CD4-positive, alpha-beta T cell treated with Interleukin-1 beta for 1 hour (primary cell): ENCODE data around the gene COL23A1.
"Not testable (repeated sequence)": the region's sequence is repeated elsewhere in the genome, so short reads cannot be mapped to it uniquely, and the experiment has no call there.

Experiments used
- DNase-seq, 2 donors: peaks; one replicate each; pipeline ENCODE4 v3.0.0-alpha.2; 2020 to 2022

COL23A1 gene

DNA sequence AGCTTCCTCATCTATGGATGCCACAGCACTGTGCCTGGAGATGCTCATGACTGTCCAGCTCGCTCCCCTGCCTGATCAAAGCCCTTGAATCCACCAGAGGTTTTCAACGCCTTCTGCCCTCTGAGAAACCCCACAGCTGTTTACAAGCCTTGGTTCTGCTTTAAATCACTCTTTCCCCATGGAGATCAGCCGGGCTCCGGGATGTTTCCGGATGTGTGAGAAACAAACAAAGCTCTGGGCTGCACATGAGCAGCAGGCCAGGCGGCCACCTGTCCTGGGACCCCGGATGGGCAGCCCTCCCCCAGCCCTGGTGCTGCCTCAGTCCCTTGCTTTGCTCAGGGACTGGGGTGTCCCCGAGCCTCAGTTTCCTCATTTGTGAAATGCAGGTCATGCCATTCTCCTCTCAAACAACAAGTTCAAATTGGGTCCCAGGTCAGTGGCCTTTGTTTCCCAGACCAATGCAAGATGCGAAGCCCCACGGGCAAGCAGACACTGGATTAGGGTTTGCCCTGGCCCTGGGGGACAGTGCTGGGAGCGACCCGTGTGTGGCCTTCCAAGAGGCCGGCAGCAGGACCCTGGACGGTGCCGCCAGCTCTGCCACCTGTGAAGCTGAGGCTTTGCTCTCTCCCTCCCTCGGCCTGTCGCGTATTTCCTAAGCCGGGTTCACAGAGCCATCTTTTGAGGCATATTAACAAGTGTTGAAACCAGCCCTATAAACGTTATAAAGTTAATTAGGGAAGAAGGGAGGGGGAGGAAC is 315.2 kb downstream of the COL23A1 start:
- DNase-seq: no peak

DNA sequence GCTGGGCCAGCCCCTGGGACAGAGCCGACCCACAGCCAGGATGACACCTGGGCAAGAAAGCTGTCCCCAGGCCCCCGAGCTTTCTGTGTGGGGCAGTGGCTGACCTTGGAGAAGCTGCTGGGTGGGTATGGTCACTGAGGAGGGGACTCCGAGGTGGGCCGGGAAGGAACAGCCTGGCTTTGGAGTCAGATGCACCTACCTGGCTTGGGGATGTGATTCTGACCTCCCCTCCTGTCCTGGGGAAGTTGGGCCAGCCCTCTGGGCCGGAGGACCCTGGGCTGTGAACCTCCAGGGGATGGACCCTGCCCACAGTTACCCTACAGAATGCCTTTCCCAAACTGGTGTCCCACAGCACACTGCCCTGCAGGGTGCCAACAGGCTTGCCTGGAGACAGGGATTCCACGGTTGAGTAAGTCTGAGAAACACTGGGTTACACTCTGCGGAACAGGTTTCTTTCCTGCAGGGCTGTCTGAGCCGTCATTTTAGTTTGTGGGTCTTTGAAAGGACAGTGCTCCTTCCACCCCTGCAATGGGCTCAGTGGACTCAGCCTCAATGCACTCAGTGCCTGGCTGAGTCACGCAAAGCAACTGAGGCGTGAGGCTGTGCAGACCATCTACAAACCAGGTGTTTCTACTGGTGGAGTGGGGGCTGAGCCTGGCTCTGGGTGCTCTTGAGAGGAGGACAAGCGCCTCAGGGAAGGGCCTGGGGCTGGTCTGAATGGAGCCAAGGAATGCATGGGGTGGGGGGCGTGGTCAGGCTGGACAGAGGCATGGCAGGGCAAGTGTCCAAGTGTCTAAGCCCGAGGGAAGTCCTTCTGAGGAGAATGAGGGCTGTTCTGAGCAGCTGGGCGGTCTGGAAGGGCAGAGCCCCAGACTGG is 316.3 kb downstream of the COL23A1 start:
- no peak for DNase-seq

DNA sequence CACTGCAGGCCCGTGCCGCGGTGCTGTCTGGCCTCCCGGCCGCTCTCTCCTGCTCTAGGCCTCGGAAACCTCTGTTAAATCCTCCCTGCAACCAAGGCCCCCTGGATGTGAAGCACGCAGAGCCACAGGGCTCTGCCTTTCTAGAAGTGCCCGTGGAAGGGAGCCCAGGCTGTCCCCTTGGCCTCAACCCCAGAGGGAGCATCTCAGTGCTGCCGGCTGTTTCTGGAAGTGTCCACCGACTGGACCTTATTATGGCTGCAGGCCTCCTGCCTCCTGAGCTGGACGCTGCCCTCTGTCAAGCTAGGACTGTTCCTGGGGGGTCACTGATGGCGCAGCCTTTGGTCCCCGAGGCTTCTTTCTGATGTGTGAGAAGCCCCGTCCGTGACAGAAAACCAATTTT is 317.2 kb downstream of the COL23A1 start:
- DNase-seq: no peak

DNA sequence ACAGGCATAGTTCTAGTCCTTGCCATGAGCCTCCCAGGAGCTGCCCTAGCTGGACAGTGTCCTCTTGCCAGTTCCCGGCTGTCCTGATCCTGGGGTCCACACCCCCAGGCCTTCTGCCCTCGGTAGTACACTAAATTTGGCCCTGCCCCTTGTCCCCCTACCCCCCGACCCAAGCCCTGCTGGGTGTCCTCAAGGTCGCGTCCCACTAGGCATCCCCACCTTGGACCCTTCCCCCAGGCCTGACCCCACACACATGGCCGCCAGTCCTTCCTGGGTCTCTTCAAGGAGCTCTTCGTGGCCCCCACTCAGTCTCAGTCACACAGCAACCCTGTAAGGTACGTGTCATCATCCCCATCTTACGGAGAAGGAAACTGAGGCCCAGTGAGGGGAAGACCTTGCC is 317.6 kb downstream of the COL23A1 start:
- DNase-seq: no peak

DNA sequence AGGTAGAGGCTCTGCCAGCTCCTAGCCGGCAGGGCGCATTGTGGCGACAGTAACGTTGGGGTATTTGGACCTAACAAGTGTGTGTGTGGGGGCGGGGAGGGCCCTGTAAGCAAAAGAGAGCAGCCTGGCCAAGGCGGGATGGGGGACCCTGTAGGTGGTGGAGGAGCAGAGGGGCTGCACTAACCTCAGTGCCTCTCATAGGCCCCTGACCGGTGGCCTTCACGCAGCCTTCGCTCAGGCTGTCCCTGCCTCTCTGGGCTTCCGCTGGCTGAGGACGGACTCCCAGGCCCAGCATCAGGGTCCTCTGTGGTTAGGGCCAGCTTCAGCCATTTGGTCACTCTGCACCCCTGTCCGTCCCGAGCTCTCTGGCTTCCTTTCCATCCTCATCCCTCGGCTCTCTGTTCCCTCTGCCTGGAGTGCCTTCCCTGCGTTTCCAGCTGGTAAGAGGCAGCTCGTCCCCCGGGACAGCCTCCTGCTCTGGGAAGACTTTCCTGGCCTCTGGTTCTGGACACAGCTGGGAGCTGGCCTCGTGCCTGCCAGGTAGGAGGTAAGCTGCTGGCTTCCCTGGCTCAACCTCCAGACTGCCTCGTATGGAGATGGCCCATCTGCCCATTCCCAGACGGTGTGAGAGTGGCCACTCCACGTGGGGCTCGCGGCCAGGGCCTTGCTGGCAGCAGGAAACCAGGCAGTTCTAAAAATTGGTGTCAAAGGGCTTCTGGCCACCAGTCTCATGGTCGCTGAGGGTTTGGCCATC is 318.3 kb downstream of the COL23A1 start:
- DNase-seq: no peak

DNA sequence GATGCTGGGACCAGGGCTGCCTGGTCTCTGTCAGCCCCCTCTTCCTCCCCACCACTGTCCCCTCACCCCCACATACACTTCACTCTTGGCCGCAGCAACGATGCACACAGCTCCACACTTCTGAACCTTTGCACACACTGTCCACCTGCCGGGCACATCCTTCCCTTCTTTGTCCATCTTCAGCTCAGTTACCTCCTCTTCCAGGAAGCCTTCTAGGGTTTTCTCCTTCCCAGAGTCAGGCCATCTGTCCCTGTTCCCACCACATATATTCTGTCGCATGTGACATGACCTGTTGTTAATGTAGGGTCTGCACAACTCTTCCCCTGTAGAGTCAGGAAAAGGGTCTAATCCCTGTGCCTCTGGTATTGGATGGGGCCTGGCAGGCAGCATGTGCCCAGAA is 319.0 kb downstream of the COL23A1 start:
- DNase-seq: no peak

DNA sequence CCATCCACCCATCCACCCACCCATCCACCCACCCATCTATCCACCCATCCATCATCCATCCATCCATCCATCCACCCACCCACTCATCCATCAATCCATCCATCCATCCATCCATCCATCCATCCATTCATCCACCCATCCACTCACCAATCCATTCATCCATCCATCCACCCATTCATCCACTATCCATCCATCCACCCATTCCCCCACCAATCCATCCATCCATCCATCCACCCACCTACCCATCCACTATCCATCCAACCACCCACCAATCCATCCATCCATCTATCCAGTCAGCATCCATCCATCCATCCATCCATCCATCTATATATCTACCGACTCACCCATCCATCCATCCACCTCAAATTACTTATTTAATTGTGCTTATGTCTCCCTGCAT is 320.7 kb downstream of the COL23A1 start:
- DNase-seq: no peak

DNA sequence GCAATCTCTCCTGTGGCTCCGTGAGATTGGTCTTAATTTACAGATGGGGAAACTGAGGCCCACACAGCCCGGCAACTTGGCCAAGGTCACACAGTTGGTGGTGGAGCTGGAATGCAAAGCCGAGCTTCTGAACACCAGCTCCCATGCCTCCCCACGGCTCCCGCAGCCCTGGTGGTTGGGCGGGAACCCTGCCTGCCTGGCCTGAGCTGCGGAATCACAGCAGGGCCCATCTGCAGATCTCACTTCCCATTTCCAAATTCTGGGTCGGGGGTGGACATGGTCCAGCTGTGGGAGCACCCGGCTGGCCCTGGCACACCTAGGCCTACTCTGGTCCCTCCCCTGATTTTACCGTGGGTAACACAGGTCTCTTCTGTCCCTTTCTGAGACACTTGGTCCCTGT is 322.3 kb downstream of the COL23A1 start:
- DNase-seq: no peak

DNA sequence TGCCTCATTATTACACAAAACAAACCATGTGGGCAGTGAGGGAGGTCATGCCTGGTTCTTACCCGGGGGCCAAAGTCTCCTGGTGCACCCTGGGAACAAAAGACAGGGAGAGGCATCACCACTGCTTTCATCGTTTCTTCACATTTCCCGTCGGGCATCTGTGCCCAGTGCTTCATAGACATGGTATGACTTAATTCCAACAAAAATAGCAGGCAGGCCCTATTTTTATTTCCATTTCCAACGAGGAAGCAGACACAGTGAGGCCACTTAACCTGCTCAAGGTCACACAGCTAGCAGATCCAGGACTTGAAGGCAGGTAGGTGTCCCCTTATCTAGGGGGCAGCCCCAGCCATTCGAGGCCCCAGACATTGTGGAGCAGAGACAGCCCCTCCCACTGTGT is 322.9 kb downstream of the COL23A1 start:
- no peak for DNase-seq

DNA sequence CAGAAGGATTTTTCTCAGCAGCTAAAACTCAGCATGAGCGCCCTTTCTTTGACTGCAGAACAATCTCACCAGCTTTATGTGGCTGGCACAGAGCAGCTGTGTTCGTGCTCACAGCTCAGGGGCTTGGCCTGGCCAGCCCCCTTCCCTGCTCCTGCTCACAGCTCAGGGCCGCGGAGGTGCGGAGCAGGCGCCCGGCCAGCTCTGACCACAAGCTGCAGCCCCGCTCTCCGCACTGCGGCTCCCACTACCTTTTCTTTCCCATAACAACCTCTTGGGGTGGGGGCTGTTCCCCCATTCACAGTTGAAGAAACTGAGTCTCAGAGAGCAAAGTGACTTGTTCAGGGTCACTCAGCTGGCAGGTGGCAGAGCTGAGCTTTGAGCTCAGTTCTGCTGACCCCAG is 323.6 kb downstream of the COL23A1 start:
- no peak for DNase-seq

DNA sequence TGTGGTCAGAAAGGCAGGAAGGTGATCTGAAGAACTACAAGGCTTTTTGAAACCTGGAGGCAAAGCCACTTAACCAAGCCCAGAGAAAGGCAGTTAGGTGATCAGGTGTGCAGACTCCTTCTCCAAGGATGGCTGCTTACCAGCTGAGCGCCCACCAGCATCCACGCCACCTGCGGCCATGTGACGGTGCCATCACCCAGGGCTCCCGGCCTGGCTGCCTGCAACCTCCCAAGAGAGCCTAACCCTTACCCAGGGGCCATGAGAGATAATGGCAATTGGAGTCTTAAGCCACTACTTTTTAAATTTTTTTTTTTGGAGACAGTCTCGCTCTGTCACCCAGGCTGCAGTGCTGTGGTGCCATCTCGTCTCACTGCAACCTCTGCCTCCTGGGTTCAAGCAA is 324.4 kb downstream of the COL23A1 start:
- DNase-seq: no peak

DNA sequence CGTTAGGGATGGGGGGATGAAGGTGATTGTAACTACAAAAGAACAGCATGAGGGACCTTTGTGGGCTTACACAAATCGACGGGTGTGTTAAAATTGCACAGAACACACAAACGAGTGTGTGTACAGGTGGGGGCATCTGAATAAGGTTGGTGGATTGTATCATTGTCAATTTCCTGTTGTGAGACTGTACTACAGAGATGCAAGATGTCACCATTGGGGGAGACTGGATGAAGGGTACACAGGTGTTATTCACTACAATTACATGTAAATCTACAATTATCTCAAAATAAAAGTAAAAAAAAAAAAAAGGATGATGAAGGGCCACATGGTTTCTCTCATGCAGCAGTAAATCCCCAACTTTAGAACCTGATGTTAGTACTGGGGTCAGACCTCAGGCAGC is 326.1 kb downstream of the COL23A1 start:
- DNase-seq: no peak

DNA sequence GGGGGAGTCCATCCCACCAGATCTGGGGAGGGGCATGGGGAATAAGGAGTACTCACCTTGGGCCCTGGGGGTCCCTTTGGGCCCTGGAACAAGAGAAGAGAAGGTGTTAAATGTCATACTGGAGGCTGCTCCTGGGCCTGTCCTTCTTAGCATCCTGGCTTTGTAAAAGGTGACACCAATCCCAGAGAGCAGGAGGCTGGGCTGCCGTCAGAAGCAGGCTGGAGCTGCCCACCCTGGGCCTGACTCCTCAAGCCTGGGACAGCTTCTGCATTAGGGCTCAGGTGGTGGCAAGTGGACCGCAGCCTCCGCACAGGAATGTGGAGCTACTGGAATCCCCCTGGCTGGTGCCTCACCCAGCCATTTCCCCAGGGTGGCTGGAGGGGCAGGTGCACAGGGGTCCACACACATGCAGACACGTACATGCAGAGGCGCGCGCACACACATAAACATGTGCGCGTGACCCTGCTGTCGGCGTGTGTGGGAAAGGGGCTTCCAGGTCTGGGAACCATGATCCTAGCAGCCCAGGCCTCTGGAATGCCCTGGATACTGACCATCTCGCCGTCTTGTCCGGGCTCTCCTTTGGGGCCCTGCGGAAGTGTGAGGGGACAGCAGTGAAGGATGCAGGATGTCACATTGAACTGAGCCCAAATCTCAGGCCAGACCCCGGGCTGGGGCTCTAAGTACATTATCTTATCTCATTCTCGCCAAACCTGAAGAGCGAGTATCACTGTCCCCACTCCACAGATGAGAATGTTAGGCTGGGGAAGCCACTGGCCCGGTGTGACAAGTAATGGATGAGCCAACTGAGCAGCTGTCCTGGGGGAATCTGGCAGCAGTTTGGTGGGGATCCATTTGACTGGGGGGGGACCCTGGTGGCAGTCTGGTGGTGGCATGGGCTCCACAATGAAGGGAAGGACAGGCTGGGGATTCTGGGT is 328.3 kb downstream of the COL23A1 start:
- DNase-seq: no peak

DNA sequence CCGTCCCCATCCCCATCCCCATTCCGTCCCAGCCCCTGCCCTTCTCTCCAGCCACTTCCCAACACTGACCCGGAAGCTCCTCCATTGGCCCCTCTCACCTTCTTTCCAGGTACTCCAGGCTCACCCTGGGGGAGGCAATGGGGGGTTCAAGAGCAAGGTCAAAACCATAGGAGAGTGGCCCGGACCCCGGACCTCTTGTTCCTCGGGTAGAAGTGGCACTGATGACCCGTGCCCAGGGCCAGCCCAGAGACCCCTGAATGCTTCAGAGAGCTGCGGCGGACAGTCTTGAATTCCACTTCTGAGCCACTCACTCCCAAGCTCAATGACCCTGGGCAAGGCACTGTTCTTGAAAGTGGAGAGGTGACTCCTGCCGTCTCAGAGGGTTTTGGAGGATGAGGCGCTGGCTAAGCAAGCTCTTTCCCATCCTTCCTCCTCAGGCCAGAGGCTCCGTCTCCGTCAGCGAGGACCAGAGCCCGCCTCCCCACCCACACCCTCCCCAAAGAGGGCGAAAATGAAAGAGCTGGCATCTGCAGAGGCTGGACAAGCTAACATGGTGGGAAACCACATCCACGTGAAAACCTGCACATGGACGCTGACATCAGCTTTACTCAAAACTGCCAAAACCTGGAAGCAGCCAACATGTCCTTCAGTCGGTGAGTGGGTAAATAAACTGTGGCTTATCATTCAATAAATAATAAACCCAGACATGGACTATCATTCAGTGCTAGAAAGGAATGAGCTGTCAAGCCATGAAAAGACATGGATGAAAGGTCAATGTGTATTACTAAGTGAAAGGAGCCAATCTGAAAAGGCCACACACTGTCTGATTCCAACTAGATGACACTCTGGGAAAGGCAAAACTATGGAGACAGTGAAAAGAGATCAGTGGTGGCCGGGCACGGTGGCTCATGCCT is 330.3 kb downstream of the COL23A1 start:
- DNase-seq: no peak

DNA sequence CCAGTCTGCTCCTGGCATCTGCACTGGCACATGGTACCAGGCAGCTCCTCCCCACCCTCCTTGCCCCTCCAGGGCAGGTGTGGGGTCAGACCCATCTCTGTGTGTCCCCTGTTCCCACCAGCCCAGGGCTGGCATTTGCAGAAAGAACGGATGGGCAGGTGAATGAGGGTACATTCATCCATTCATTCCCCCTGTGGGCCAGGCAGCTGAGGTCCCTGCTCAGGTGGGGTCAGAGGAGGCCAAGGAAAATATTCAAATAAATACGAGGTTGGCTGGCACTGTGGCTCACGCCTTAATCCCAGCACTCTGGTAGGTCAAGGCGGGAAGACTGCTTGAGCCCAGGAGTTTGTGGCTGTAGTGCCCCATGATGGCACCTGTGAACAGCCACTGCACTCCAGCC is 332.5 kb downstream of the COL23A1 start:
- no peak for DNase-seq

DNA sequence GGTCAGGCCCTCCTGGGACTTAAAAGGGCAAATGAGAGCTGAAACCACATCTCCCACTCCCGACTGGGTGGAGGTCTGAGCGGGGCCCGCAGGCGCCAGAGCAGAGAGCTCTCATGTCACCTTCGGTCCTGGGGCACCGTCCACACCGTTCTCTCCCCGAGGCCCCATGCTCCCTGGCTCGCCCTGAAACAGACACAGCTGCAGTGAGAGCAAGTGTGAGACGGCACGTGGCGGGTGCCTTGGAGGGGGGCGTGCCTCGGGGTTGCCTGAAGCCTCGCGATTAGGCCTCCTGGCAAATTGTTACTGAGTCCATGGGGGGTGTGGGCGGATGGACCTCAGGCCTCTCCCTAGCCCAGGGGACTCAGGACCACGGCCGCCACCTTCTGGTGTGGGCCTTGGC is 333.4 kb downstream of the COL23A1 start:
- no peak for DNase-seq

DNA sequence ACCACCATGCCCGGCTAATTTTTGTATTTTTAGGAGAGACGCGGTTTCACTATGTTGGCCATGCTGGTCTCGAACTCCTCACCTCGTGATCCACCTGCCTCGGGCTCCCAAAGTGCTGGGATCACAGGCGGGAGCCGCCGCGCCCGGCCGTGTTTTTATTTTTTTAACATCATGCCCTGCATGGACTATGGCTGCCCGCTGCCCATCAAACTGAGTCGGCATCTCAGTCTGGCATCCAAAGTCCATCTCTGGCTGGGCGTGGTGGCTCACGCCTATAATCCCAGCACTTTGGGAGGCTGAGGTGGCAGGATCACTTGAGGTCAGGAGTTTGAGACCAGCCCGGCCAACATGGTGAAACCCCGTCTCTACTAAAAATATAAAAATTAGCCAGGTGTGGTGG is 336.6 kb downstream of the COL23A1 start:
- DNase-seq: not testable (repeated sequence)

DNA sequence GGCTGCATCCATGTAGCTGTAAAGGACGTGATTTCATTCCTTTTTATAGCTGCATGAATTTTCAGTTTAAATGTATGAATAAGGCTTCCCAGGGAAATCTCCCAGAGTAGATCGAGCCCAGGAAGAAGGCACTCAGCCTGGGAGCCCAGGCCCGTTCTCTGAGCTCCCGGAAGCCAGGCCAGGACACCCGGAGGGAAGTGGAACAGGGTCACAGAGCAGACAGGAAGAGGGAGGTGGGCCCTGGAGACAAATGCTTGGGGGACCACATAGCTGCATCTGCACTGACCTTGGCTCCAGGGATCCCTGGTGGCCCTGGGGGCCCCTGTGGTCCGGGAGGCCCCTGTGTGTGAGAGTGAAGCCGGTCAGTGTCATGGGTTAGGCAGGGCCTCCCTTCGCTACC is 337.9 kb downstream of the COL23A1 start:
- DNase-seq: no peak

DNA sequence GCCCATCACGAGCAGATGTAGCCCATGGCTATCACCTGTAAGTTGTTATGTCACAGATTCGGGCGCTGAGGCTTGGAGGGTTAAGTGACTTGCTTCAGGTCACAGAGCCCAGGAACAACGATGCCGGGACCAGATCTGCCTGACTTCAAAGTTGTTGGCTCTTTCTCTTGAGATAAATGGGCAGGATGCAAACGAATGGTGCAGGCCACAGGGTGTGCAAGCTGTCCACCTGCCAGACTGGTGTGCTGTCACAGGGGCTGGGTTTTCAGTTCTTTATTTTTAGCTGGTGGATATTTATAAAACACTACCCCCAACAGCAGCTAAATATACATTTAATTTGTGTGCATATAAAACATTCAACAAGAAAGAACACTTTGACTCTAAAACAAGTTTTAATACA is 339.9 kb downstream of the COL23A1 start:
- DNase-seq: no peak

DNA sequence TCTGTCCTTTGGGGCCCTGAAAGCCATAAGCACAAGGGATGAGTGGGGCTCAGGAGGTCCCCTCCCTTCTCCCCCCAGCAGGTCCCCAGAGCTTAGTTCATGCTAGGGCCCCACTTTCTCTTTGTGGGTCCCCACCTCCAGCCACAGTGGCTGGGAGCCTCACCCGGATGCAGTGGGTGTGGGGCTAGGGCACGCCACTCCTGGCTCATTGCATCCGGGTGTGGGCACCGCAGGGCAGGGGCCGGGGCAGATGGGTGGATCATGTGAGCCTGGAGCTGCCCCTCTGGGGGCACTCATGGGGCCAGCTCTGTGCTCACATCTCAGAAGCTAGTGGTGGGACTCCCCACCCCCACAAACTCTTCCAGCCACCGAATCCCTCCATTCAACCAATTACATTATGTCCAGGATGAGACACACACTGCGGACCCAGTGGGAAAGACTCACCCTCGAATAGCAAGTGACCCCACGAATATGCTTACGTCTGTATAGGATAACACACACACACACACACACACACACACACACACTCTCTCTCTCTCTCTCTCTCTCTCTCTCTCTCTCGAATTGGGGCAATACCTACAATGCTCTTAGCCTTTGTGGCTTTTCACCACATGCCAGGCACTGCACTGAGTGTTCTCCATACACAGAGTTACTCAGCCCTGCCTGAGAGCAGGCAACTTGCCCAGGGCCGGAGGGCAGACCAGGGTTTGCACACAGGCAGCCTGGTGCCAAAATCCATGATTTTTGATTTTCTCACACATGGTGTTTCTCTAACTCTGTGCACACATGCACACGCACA is 340.8 kb downstream of the COL23A1 start:
- DNase-seq: peak; percentile 46 to 56
